K562 (cell line): ENCODE data around the gene IMMP2L. TPM values are rescaled to one million over a fixed set of nuclear protein-coding genes. Genes with fewer than 3 reads are reported as not detected.
A peak's percentile ranks its signal among the peaks of the same experiment; 100 is the strongest.

Experiments
- ATAC-seq: fragments of 200-7000 bp; cut with Tn5 transposase; 3 replicates; pipeline ENCODE4 v1.9.1; 2020; ENCODE audit warnings: moderate library complexity
- BruUV-seq: library from RNA; stranded (reverse); fragments of 400-500 nt; replicated peaks from 2 replicates; lab custom pipeline; 2021; lab: Mats Ljungman, UMichigan
- CTCF ChIA-PET: fragments of 300-600 bp; formaldehyde crosslinking; extraction: SDS; loops from one replicate; lab custom pipeline; 2021; ENCODE audit warnings: low intra/inter-chr PET ratio; lab: Yijun Ruan, JAX
- POLR2A ChIA-PET: fragments of 300-600, 350-650 bp; sonication (Branson Sonifier 250); formaldehyde crosslinking; extraction: SDS; loops from one replicate; lab custom pipeline; 2021; ENCODE audit warnings: antibody characterized with exemption, inconsistent platforms; lab: Yijun Ruan, JAX
- DNase-seq, 4 experiments: peaks; one replicate each; pipeline versions ENCODE4 v3.0.0 to v3.0.0-alpha.2; 2011 to 2018; ENCODE audit warnings: low spot score in 3 of 4, mixed read lengths in 3 of 4; ENCODE audit errors: extremely low read depth in 1 of 4
- FAIRE-seq: peaks from 2 replicates; lab custom pipeline; 2011; peaks lifted over from hg19 to GRCh38; lab: Jason Lieb, UNC
- H2AFZ ChIP-seq: 2 replicates; pipeline ENCODE4 v1.6.0; 2011; ENCODE audit warnings: low read depth, low read length, control low read depth, inconsistent platforms
- H3K27ac ChIP-seq: fragments of 200-600 bp; 3 replicates; pipeline ENCODE4 v1.8.0; 2011; ENCODE audit warnings: low read depth, mild to moderate bottlenecking, control low read depth, inconsistent platforms, low read length, moderate library complexity, mixed read lengths; ENCODE audit errors: extremely low read depth
- H3K27me3 ChIP-seq, 2 experiments: fragments of 300-600 bp in 1 of 2; 2 replicates in 1 of 2; 3 replicates in 1 of 2; pipeline versions ENCODE4 v1.6.0 to v1.8.0; 2011; ENCODE audit warnings: inconsistent platforms in 2 of 2, low read length in 2 of 2, mild to moderate bottlenecking in 1 of 2, mixed read lengths in 1 of 2, moderate library complexity in 1 of 2; ENCODE audit not compliant: control insufficient read depth in 2 of 2, insufficient read depth in 2 of 2
- H3K36me3 ChIP-seq: fragments of 300-600 bp; 3 replicates; pipeline ENCODE4 v1.8.0; 2011; ENCODE audit warnings: mild to moderate bottlenecking, low read length, inconsistent platforms; ENCODE audit not compliant: control insufficient read depth, insufficient read depth
- H3K4me1 ChIP-seq, 2 experiments: fragments of 200-600 bp in 1 of 2; replicated peaks in 1 of 2; 2 replicates in 1 of 2; 3 replicates in 1 of 2; pipeline versions ENCODE4 v1.5.1 to v1.8.0; 2011; ENCODE audit warnings: inconsistent platforms in 2 of 2, low read length in 2 of 2, mild to moderate bottlenecking in 1 of 2, mixed read lengths in 1 of 2, moderate library complexity in 1 of 2; ENCODE audit not compliant: control insufficient read depth in 2 of 2, insufficient read depth in 2 of 2
- H3K4me2 ChIP-seq: 2 replicates; pipeline ENCODE4 v1.6.1; 2011; ENCODE audit warnings: low read length, control low read depth, inconsistent platforms, mixed read lengths; ENCODE audit not compliant: insufficient read depth
- H3K4me3 ChIP-seq: fragments of 200-600 bp; sonication (generic), shearing (Covaris generic); 2 replicates; pipeline ENCODE4 v1.5.1; 2016; ENCODE audit warnings: control low read depth, inconsistent platforms
- H3K79me2 ChIP-seq: fragments of 200-600 bp; 3 replicates; pipeline ENCODE4 v1.8.0; 2011; ENCODE audit warnings: low read length, inconsistent platforms; ENCODE audit not compliant: control insufficient read depth, insufficient read depth
- H3K9ac ChIP-seq, 2 experiments: 2 replicates each; pipeline versions ENCODE4 v1.6.0 to v1.6.1; 2011; ENCODE audit warnings: low read depth in 2 of 2, low read length in 2 of 2, control low read depth in 1 of 2, inconsistent platforms in 1 of 2, mild to moderate bottlenecking in 1 of 2, mixed read lengths in 1 of 2; ENCODE audit not compliant: insufficient read depth in 1 of 2
- H3K9me1 ChIP-seq: one replicate; pipeline ENCODE4 v1.6.0; 2011; ENCODE audit warnings: inconsistent platforms, mild to moderate bottlenecking, low read length, moderate library complexity; ENCODE audit not compliant: control insufficient read depth, insufficient read depth
- H3K9me3 ChIP-seq: replicated peaks from 2 replicates; pipeline ENCODE4 v1.5.1; 2011; ENCODE audit warnings: low read depth, low read length, inconsistent platforms; ENCODE audit not compliant: control insufficient read depth, insufficient read depth
- H4K20me1 ChIP-seq: replicated peaks from 2 replicates; pipeline ENCODE4 v1.6.1; 2011; ENCODE audit warnings: low read length, inconsistent platforms, mixed read lengths; ENCODE audit not compliant: control insufficient read depth, insufficient read depth
- ID3 ChIP-seq, 2 experiments: fragments of 250-450 bp in 1 of 2; fragments of 450-650 bp in 1 of 2; sonication (Bioruptor Pico) in 1 of 2; IDR thresholded peaks; 2 replicates each; pipeline versions ENCODE4 v1.6.1 to v1.8.0; 2016 to 2021; ENCODE audit warnings: mild to moderate bottlenecking in 2 of 2, moderate library complexity in 2 of 2, missing compliant biosample characterization in 1 of 2, missing genetic modification characterization in 1 of 2
- JUN ChIP-seq, 2 experiments: sonication (generic) in 1 of 2; formaldehyde crosslinking in 1 of 2; IDR thresholded peaks; 2 replicates each; pipeline versions ENCODE4 v1.6.1 to v1.8.0; 2012 to 2022; ENCODE audit warnings: borderline replicate concordance in 2 of 2, mild to moderate bottlenecking in 2 of 2, improper control_type of control experiment in 1 of 2, low read depth in 1 of 2, low read length in 1 of 2, missing genetic modification reagents in 1 of 2
- MAFF ChIP-seq: IDR thresholded peaks from 2 replicates; pipeline ENCODE4 v1.6.1; 2012; ENCODE audit warnings: low read length, improper control_type of control experiment
- POLR2AphosphoS5 ChIP-seq: IDR thresholded peaks from 2 replicates; pipeline ENCODE4 v1.6.1; 2011; ENCODE audit warnings: mild to moderate bottlenecking, low read depth, low read length, moderate library complexity; ENCODE audit not compliant: control insufficient read depth, insufficient read depth
- RAD21 ChIP-seq, 2 experiments: fragments of 250-450 bp in 1 of 2; fragments of 450-650 bp in 1 of 2; sonication (Bioruptor Pico) in 1 of 2; formaldehyde crosslinking in 1 of 2; IDR thresholded peaks in 1 of 2; conservative IDR thresholded peaks in 1 of 2; 2 replicates each; pipeline versions ENCODE4 v1.4.0 to v1.8.0; 2020 to 2022; ENCODE audit warnings: mild to moderate bottlenecking in 2 of 2, moderate library complexity in 1 of 2
- RBBP5 ChIP-seq: fragments of 200-600 bp; sonication (generic); IDR thresholded peaks from 2 replicates; pipeline ENCODE4 v1.6.1; 2012; ENCODE audit warnings: borderline replicate concordance, mild to moderate bottlenecking, low read length, control low read depth, inconsistent platforms; ENCODE audit not compliant: insufficient read depth, poor library complexity, severe bottlenecking
- THRB ChIP-seq: fragments of 450-650 bp; formaldehyde crosslinking; conservative IDR thresholded peaks from 2 replicates; pipeline ENCODE4 v1.4.0; 2022; ENCODE audit warnings: mild to moderate bottlenecking, missing genetic modification characterization
- ZBTB26 ChIP-seq: fragments of 450-650 bp; formaldehyde crosslinking; IDR thresholded peaks from 2 replicates; pipeline ENCODE4 v1.4.0; 2022; ENCODE audit warnings: missing genetic modification characterization
- ZC3H4 ChIP-seq: sonication (generic); formaldehyde crosslinking; IDR thresholded peaks from 2 replicates; pipeline ENCODE4 v1.9.0; 2021; ENCODE audit warnings: missing genetic modification reagents, borderline replicate concordance
- ZHX1 ChIP-seq: fragments of 150-350 bp; conservative IDR thresholded peaks from 2 replicates; pipeline ENCODE4 v1.6.1; 2014; ENCODE audit warnings: low read length
- ZNF23 ChIP-seq: fragments of 250-450 bp; sonication (Bioruptor Pico); IDR thresholded peaks from 2 replicates; pipeline ENCODE4 v1.4.0; 2020; ENCODE audit warnings: mild to moderate bottlenecking
- ZNF398 ChIP-seq: fragments of 250-450 bp; sonication (Bioruptor Pico); IDR thresholded peaks from 2 replicates; pipeline ENCODE4 v1.8.0; 2021; ENCODE audit warnings: moderate library complexity, mild to moderate bottlenecking, inconsistent platforms
- WGBS: fragments of 100-300 bp; shearing (Covaris generic); methylation state at CpG from one replicate; pipeline ENCODE4 v1.1.6; 2016; ENCODE audit warnings: low coverage, mixed read lengths; ENCODE audit not compliant: insufficient coverage; ENCODE audit errors: missing lambda C conversion rate; 5-methylcytosine and 5-hydroxymethylcytosine counted together
- in situ Hi-C: fragments of 300-500 bp; cut with MboI; formaldehyde crosslinking; loops from 4 replicates; pipeline ENCODE4 v1.15.0; 2018; ENCODE audit warnings: inconsistent platforms, mixed read lengths
- intact Hi-C: fragments of 100-400 bp; cut with micrococcal nuclease; formaldehyde crosslinking; loops from 2 replicates; pipeline ENCODE4 v1.14.2; 2022
- polyA plus RNA-seq, 8 experiments: library from polyadenylated mRNA; depleted of rRNA in 4 of 8; stranded (reverse) in 5 of 8; unstranded in 3 of 8; fragments of >200 nt; fragmentation: Nextera tagmentation in 2 of 8; fragmentation: Illumina TruSeq in 1 of 8; extraction: Ambion mirVana in 2 of 8; extraction: Trizol in 1 of 8; gene quantifications; 2 replicates each; pipeline versions ENCODE4 v1.2.1 to v1.2.3, GENCODE V29; 2011 to 2014; ENCODE audit warnings: inconsistent platforms in 1 of 8, missing spikeins in 1 of 8
- total RNA-seq, 7 experiments: library from RNA; depleted of rRNA in 6 of 7; stranded (reverse); fragments of >200 nt in 6 of 7; fragmentation: Illumina TruSeq in 2 of 7; extraction: Trizol in 2 of 7; gene quantifications; 2 replicates each; pipeline versions ENCODE4 v1.2.1 to v1.2.3, GENCODE V29; 2011 to 2021; ENCODE audit warnings: low replicate concordance in 1 of 7

IMMP2L gene
- total and polyA plus RNA-seq, 9 of the 15 experiments (the other 6 are each of a cell fraction or from before 2014, with no cell fraction given): 29.7 to 116 (median 53.0) TPM

- no TSS peak for BruUV-seq
- peak; percentile 44; the same call in 2 of the 3 replicates for ATAC-seq
- in situ Hi-C loops: no loop called here
- DNase-seq: peak in 1 of 4 experiments; percentile 12
- no peaks in the 10 kb centered on the region for H3K9me3 ChIP-seq
- 74% methylated on average over 2 of the region's 2 CpGs for WGBS
- FAIRE-seq: no peak
- TF ChIP-seq POLR2AphosphoS5 (no peak), ID3 (CRISPR knock-in tag; IDR thresholded peaks at IDR 0.05) (no peak), ID3 (tag; IDR thresholded peaks at IDR 0.05) (no peak), RBBP5 (no peak), ZNF398 (CRISPR knock-in tag) (no peak), JUN (IDR thresholded peaks at IDR 0.05; ENCODE audit: borderline replicate concordance, low read depth, low read length) (no peak), JUN (CRISPR knock-in tag; IDR thresholded peaks at IDR 0.05; ENCODE audit: borderline replicate concordance) (no peak), ZBTB26 (CRISPR knock-in tag) (no peak), ZNF23 (CRISPR knock-in tag) (no peak), THRB (CRISPR knock-in tag) (no peak), MAFF (no peak), ZHX1 (no peak), RAD21 (CRISPR knock-in tag; conservative IDR thresholded peaks at IDR 0.05 in 1 of 2, IDR thresholded peaks at IDR 0.05 in 1 of 2) (no peak), ZC3H4 (no peak)
- TF ChIP-seq, all 486 proteins: peak for 0
- POLR2A ChIA-PET: no interaction called here
- Histone ChIP-seq H3K9me1 (no peaks in the 10 kb centered on the region), H3K79me2 (no peaks in the 10 kb centered on the region), H3K36me3 (no peaks in the 10 kb centered on the region), H3K9ac (no peak overlapping the region), H3K27me3 (no peaks in the 10 kb centered on the region), H2AFZ (no peak overlapping the region), H3K4me1 (no peaks in the 10 kb centered on the region; a peak in 1 of 5 replicates), H3K27ac (no peak overlapping the region), H4K20me1 (no peaks in the 10 kb centered on the region), H3K4me3 (no peak overlapping the region), H3K4me2 (no peak overlapping the region)
- intact Hi-C loops: no loop called here
- CTCF ChIA-PET: no interaction called here
These were observed 199.7 kb downstream of the IMMP2L start for GRCh38 chr7:111362506-111363054.
